ENCODE results near the gene STARD6.

GRCh38 chr18:54327818-54328217, 29.8 kb downstream of the STARD6 start:
- no peak for TF ChIP-seq CTCF (IDR thresholded peaks at IDR 0.05)
- TF ChIP-seq POLR2A (IDR thresholded peaks at IDR 0.05) = no peak
